Stimulated activated CD8-positive, alpha-beta memory T cell treated with anti-CD3 and anti-CD28 coated beads, Interleukin-15, amount 100 ng/mL, for 1 hour (primary cell): ENCODE measurements around the gene ZSWIM5.
"Not testable (repeated sequence)": the region's sequence is repeated elsewhere in the genome, so short reads cannot be mapped to it uniquely, and the experiment has no call there.

Experiments used
- DNase-seq: peaks from one replicate; pipeline ENCODE4 v3.0.0-alpha.2; 2020; ENCODE audit warnings: low read depth

ZSWIM5 gene

DNA sequence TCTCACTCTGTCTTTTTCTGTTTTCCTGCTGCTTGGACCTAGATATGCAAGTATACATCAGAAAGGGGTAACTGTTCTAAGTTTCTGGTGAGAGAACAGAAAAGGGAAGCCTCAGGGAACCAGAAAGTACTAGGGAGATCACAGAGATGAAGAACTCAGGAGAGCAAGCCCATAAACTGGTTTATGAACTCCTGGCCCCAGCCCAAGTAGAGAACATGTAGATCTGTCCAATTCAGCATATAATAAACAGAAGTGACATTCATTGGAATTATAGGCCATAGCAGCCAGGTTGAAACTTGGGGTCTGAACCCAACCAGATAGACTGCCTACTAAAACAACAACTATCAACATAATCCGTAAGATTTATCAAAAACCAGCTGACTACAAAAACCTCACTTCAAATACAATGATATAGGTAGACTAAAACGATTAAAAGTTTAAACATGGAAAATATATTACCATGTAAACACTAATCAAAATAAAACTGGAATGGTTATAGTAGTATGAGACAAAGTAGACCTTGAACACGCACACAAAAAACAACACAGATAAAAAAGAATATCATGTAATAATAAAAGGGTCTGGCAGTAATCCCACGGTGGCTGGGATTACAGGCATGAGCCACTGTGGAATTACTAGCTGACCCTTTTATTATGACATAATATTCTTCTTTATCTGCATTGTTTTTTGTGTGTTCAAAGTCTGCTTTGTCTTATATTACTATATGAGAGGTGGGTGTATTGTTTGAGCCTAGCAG lies 65.0 kb downstream of the ZSWIM5 start:
- no peak for DNase-seq

GRCh38 chr1:45136984-45137383 lies 69.4 kb downstream of the ZSWIM5 start:
- no peak for DNase-seq

GRCh38 chr1:45135316-45135715 lies 71.1 kb downstream of the ZSWIM5 start:
- DNase-seq = no peak

- DNase-seq = no peak
These were observed 71.9 kb downstream of the ZSWIM5 start for GRCh38 chr1:45134461-45134873.

DNA sequence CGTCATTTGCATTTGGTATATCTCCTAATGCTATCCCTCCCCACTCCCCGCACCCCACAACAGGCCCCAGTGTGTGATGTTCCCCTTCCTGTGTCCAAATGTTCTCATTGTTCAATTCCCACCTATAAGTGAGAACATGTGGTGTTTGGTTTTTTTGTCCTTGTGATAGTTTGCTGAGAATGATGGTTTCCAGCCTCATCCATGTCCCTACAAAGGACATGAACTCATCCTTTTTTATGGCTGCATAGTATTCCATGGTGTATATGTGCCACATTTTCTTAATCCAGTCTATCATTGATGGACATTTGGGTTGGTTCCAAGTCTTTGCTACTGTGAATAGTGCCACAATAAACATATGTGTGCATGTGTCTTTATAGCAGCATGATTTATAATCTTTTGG lies 73.7 kb downstream of the ZSWIM5 start:
- DNase-seq = not testable (repeated sequence)

- DNase-seq = no peak
These were observed 83.0 kb downstream of the ZSWIM5 start for GRCh38 chr1:45123358-45123757.

- DNase-seq = no peak
These were observed 83.7 kb downstream of the ZSWIM5 start for GRCh38 chr1:45122724-45123123.

DNA sequence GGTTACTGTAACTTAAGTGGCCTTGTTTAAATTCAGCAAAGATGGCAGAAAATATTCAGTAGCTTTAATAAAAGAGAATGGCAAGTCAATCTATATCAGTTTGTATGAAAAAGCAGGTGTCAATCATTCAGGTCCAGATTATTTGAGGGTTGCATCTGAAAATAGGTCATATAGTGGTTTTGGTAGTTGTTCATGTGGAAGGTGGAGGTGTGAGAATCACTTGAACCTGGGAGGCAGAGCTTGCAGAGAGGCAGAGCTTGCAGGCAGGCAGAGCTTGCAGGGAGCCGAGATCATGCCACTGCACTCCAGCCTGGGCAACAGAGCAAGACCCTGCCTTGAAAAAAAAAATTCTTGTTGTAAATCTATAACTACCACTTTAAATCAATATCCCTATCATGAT lies 88.6 kb downstream of the ZSWIM5 start:
- no peak for DNase-seq

GRCh38 chr1:45116820-45117219 lies 89.6 kb downstream of the ZSWIM5 start:
- no peak for DNase-seq

DNA sequence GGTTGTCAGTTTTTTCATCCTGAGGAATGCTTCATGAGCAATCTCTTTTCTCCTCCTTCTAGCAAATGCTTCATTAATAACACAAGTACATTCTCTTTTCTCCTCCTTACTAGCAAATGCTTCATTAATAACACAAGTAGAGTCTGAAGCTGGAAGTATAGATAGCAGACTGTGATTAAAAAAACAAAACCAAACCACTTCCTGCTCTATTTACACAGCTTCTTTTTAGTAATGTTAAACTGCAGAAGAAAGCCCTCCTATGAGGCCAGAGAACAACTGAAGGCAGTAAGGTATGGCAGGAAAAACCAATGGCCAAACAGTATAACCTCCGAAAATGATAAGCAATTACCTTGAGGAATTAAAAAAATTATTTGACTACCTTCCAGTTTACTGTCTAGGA lies 90.1 kb downstream of the ZSWIM5 start:
- no peak for DNase-seq

DNA sequence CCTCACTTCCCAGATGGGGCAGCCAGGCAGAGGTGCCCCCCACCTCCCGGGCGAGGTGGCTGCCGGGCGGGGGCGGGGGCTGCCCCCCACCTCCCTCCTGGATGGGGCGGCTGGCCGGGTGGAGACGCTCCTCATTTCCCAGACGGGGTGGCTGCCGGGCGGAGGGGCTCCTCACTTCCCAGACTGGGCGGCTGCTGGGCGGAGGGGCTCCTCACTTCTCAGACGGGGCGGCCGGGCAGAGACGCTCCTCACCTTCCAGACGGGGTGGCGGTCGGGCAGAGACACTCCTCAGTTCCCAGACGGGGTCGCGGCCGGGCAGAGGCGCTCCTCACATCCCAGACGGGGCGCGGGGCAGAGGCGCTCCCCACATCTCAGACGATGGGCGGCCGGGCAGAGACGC lies 91.2 kb downstream of the ZSWIM5 start:
- not testable (repeated sequence) for DNase-seq

GRCh38 chr1:45112661-45113060 lies 93.7 kb downstream of the ZSWIM5 start:
- DNase-seq = no peak

DNA sequence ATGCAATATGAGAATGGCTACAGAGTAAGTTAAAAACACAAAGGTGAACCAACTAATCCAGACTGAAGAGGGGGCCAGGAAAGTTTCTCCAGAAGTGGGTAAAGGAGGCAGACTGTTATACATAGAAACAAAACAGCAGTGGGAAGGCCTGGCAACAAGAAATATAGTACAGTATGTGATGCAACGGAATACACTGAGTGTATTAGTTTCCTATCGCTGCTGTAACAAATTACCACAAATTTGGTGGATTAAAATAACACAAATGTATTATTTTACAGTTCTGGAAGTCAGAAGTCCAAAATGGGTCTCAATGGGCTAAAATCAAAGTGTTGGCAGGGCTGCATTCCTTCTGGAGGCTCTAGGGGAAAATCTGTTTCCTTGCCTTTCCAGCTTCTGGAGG lies 95.2 kb downstream of the ZSWIM5 start:
- DNase-seq = no peak

- DNase-seq = no peak
These were observed 98.6 kb downstream of the ZSWIM5 start for GRCh38 chr1:45107782-45108181.

GRCh38 chr1:45106864-45107263 lies 99.5 kb downstream of the ZSWIM5 start:
- DNase-seq = not testable (repeated sequence)

DNA sequence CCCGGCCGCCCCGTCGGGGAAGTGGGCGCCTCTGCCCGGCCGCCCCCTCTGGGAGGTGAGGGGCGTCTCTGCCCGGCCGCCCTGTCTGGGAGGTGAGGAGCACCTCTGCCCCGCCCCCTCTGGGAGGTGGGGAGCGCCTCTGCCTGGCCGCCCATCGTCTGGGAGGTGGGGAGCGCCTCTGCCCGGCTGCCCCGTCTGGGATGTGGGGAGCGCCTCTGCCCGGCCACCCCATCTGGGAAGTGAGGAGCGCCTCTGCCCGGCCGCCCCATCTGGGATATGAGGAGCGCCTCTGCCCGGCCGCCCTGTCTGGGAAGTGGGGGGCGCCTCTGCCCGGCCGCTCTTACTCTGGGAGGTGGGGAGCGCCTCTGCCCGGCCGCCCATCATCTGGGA lies 100.3 kb downstream of the ZSWIM5 start:
- DNase-seq = not testable (repeated sequence)

DNA sequence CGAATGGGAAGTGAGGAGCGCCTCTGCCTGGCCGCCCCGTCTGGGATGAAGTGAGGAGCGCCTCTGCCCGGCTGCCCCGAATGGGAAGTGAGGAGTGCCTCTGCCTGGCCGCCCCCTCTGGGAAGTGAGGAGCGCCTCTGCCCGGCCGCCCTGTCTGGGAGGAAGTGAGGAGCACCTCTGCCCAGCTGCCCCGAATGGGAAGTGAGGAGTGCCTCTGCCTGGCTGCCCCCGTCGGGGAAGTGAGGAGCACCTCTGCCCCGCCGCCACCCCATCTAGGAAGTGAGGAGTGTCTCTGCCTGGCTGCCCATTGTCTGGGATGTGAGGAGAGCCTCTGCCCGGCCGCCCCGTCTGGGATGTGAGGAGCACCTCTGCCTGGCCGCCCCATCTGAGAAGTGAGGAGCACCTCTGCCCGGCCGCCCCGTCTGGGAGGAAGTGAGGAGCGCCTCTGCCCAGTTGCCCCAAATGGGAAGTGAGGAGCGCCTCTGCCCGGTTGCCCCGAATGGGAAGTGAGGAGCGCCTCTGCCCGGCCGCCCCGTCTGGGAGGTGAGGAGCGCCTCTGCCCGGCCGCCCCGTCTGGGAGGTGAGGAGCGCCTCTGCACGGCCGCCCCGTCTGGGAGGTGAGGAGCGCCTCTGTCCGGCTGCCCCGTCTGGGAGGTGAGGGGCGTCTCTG lies 100.8 kb downstream of the ZSWIM5 start:
- DNase-seq = not testable (repeated sequence)

GRCh38 chr1:45103534-45103933 lies 102.9 kb downstream of the ZSWIM5 start:
- no peak for DNase-seq

DNA sequence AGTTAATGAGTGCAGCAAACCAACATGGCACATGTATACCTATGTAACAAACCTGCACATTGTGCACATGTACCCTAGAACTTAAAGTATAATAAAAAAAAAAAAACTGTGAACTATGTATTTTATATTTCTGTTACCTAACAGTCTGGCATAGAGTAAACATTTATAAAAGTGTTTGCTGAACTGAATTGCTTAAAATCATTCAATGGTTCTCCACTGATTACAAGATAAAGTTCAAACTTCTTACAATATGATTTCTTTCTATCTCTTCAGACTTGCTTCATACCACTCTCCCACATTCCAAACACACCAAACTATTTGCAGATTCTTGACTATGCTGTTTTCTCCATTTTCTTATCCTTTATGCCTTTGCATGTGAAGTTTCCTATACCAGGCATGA lies 104.5 kb downstream of the ZSWIM5 start:
- no peak for DNase-seq

- DNase-seq = not testable (repeated sequence)
These were observed 104.9 kb downstream of the ZSWIM5 start for GRCh38 chr1:45101528-45101927.

- no peak for DNase-seq
These were observed 108.5 kb downstream of the ZSWIM5 start for GRCh38 chr1:45097944-45098343.

GRCh38 chr1:45097079-45097478 lies 109.3 kb downstream of the ZSWIM5 start:
- DNase-seq = no peak

GRCh38 chr1:45095450-45095849 lies 111.0 kb downstream of the ZSWIM5 start:
- DNase-seq = no peak

DNA sequence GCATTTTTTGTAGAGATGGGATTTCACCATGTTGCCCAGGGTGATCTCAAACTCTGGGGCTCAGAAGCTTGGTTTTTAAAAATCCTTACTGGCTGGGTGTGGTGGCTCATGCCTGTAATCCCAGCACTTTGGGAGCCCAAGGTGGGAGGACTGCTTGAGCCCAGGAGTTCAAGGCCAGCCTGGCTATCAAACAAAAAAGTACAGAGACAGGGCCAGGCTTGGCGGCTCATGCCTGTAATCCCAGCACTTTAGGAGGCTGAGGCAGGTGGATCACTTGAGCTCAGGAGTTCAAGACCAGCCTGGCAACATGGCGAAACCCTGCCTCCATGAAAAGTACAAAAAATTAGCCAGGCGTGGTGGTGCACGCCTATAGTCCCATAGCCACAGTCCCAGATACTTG lies 112.0 kb downstream of the ZSWIM5 start:
- not testable (repeated sequence) for DNase-seq
